ENCODE data around the gene KIAA0319L.

KIAA0319L gene

DNA sequence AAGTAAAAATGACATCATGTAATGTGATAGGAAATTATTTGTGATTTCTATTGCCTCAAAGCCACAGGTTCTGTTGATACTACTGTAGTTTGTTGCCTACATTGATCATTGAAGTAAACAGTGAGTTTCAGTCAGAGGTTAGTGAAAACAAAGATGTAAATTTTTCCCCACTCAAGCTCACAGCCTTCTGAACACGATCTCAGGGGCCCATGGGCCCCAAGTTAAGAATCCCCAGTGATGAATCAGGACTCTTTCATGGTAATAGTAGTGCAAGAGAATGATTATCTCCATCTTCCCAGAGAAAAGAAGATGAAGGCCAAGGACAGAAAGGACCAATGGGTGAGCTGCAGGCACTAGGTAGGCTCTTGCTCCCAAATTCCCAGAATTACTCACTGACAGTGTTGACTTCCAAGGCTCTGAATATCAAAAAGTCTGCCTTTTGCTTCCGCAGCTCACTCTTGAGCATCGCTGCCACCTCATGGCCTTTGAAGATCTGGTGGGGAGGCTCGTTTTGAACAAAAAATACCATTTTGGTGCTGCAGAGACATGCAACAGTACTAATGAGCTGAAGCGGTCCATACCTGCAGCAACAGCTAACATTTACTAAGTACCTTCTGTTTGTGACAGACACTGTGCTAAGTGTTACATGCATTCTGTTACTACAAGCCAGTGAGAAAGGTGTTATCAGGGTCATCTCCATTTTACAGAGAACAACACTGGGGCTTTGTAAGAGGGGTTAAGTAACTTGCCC is 113.3 kb downstream of the KIAA0319L start:
- DNase-seq (ENCODE audit: low read depth) = peak; percentile 5
- no peak overlapping the region for H3K4me3 ChIP-seq (ENCODE audit: low read length)
- TF ChIP-seq, protein P1, sequence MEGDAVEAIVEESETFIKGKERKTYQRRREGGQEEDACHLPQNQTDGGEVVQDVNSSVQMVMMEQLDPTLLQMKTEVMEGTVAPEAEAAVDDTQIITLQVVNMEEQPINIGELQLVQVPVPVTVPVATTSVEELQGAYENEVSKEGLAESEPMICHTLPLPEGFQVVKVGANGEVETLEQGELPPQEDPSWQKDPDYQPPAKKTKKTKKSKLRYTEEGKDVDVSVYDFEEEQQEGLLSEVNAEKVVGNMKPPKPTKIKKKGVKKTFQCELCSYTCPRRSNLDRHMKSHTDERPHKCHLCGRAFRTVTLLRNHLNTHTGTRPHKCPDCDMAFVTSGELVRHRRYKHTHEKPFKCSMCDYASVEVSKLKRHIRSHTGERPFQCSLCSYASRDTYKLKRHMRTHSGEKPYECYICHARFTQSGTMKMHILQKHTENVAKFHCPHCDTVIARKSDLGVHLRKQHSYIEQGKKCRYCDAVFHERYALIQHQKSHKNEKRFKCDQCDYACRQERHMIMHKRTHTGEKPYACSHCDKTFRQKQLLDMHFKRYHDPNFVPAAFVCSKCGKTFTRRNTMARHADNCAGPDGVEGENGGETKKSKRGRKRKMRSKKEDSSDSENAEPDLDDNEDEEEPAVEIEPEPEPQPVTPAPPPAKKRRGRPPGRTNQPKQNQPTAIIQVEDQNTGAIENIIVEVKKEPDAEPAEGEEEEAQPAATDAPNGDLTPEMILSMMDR (conservative IDR thresholded peaks at IDR 0.05; ENCODE audit: low read length) = peak; percentile 10; the same call in 1 of the 2 replicates

DNA sequence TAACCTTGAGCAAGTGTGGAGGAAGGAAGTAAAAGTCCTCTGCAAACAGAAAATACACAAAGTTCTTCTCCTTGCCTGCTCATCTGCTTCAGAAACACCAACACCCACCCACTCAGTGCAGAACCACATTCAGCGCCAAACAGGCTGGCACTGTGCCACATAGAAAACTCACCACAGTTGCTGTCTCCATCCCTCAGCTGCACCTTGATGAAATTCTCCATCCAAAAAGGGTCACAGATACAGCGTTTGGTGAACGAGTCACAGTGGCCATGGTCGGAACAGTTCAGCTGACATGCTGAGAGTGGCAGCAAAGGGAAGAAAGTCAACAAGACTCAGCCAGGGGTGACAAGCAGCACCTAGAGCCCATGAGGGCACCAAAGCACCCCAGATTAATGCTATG is 114.5 kb downstream of the KIAA0319L start:
- TF ChIP-seq, protein P1 (conservative IDR thresholded peaks at IDR 0.05; ENCODE audit: low read length) = no peak
- DNase-seq (ENCODE audit: low read depth) = no peak
- H3K4me3 ChIP-seq (ENCODE audit: low read length) = no peak overlapping the region

DNA sequence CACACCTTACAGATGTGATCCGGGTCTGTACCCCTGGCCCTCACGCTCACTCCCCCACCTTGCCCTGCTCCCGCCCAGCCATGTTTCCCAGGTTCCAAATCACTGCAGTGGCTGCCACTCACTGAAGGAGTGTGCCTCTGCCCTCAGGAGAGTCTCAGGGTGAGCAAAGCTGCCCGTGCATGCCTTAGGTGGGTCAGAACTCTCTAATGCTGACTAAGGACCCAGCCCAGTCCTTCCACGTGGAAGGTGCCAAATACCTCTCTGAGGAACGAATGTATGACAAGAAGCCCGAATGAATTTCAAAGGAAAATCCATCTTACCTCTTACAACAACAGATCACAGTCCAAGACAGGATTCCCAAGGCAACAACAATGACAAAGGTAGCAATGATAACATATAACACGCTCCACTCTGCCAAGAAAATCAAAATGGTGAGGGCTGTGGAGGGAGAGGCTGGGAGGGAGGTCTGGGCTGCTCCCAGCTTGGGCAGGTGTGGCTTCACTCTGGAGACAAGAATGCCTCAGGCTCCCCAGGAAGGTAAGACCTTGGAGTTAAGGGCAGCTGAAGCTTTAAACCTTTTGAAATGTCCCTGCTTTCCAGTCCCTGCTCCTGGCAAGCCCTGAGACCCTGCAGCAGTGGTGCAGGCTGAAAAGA is 115.2 kb downstream of the KIAA0319L start:
- no peak for DNase-seq (ENCODE audit: low read depth)
- H3K4me3 ChIP-seq (ENCODE audit: low read length) = no peak overlapping the region
- TF ChIP-seq, protein P1 (conservative IDR thresholded peaks at IDR 0.05; ENCODE audit: low read length) = no peak

- TF ChIP-seq, protein P1 (conservative IDR thresholded peaks at IDR 0.05; ENCODE audit: low read length) = no peak
- DNase-seq (ENCODE audit: low read depth) = no peak
- H3K4me3 ChIP-seq (ENCODE audit: low read length) = no peak overlapping the region
Observed at GRCh38 chr1:35439626-35440025, 117.6 kb downstream of the KIAA0319L start.

- DNase-seq (ENCODE audit: low read depth) = no peak
- H3K4me3 ChIP-seq (ENCODE audit: low read length) = no peak overlapping the region
- TF ChIP-seq, protein P1 (conservative IDR thresholded peaks at IDR 0.05; ENCODE audit: low read length) = no peak
Observed at GRCh38 chr1:35437200-35437599, 120.0 kb downstream of the KIAA0319L start.

GRCh38 chr1:35436078-35436477 is 121.1 kb downstream of the KIAA0319L start:
- no peak for DNase-seq (ENCODE audit: low read depth)
- H3K4me3 ChIP-seq (ENCODE audit: low read length) = no peak overlapping the region
- TF ChIP-seq, protein P1 (conservative IDR thresholded peaks at IDR 0.05; ENCODE audit: low read length) = no peak

DNA sequence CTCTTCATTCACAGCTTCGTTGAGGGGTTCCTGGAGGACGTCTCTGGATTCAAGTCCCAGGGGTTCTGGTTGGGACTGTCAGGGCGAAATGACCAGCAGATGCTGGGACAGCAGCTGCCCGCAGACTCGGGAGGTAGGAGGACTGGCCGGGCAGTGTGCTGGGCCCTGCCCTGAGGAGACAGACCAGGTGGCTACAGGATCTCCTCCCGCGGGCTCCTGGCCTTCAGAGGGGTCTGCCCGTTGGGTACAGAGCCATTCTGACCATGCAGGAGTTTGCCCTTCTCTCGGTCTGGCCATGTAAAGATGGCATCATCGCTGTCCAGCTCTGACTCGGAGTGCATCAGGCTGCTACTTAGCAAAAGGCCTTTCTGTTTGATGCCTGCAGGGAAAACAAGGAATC is 122.5 kb downstream of the KIAA0319L start:
- DNase-seq (ENCODE audit: low read depth) = no peak
- TF ChIP-seq, protein P1 (conservative IDR thresholded peaks at IDR 0.05; ENCODE audit: low read length) = no peak
- no peak overlapping the region for H3K4me3 ChIP-seq (ENCODE audit: low read length)
